ENCODE data around the gene SETD4.

GRCh38 chr21:36034211-36034913 is 26.0 kb downstream of the SETD4 start:
- TF ChIP-seq CTCF (IDR thresholded peaks at IDR 0.05 in 2 of 3, conservative IDR thresholded peaks at IDR 0.05 in 1 of 3; ENCODE audit: borderline replicate concordance in 1 of 3, insufficient read depth in 1 of 3, low read depth in 2 of 3, low read length in 2 of 3) (no peak), RAD21 (IDR thresholded peaks at IDR 0.05; ENCODE audit: low read depth) (no peak), EZH2phosphoT487 (IDR thresholded peaks at IDR 0.05; ENCODE audit: borderline replicate concordance) (no peak), EZH2 (IDR thresholded peaks at IDR 0.05) (no peak), FOSL1 (IDR thresholded peaks at IDR 0.05; ENCODE audit: low read depth) (no peak), POLR2A (IDR thresholded peaks at IDR 0.05; ENCODE audit: borderline replicate concordance, extremely low read depth, insufficient read depth, insufficient read length) (no peak), CEBPB (IDR thresholded peaks at IDR 0.05; ENCODE audit: low read depth) (no peak), YY1 (IDR thresholded peaks at IDR 0.05; ENCODE audit: extremely low read depth, insufficient replicate concordance, low read depth, low read length) (no peak), EGR1 (IDR thresholded peaks at IDR 0.05; ENCODE audit: low read depth) (no peak)
